DMS79 (cell line): ENCODE measurements around the gene UBTF.

Experiments used
- DNase-seq: peaks from one replicate; lab custom pipeline; 2025; lab: John Stamatoyannopoulos, UW

The UBTF gene

DNA sequence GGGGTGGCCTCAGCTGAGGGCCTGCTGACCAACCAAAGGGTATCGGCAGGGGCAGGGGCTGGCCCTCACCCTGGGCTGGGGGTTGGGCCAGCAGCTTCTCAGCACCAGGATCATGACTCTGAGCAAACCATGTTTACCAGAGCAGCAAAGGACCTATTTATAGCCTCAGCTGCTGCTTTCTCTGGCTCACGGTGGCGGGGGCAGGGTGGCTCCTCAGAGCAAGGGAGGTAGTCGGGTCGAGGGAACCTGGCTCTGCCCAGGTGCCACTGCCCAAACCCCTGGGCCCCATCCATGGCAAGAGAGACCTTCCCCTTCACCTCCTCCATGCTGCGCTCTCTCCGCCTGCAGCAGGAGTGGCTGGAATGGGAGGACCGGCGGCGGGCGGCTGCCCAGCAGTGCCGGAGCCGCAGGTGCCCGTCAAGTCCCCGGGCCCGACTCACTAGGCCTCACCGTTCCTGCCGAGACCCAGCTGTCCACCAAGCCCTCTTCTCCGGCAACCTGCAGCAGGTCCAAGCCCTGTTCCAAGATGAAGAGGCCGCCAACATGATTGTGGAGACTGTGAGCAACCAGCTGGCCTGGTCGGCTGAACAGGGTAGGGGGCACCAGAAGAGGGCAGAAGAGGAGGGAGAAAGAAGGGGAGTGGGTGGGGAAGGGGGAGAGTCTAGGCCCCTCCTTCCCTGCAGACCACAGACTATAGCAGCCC, 48.8 kb downstream of the UBTF start, which contains the start of gene ASB16:
Gene ASB16 (plus strand): TSS at position 206 of the 703 bp plus-strand sequence. CDS start 86 bp downstream, at position 292.
- no peak for DNase-seq

DNA sequence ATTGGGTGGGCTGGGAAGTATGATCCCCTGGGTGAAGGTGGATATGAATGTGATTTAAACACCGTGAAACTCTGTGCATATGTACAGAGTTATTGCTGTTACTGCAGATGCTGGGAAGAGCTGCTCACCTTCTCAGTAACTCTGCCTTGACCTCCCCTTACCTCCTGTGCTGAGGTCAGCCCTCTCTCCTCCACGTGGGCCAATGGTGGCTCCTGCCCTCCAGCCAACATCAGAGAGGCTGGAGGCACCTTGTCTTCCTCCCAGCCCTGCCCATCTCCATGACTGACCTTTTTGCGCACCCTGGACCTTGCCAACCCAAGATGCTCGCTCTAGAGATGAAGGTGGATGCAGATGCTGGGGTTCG, 49.4 kb downstream of the UBTF start:
- no peak for DNase-seq

GRCh38 chr17:44167181-44167861, 52.2 kb downstream of the UBTF start:
- no peak for DNase-seq

DNA sequence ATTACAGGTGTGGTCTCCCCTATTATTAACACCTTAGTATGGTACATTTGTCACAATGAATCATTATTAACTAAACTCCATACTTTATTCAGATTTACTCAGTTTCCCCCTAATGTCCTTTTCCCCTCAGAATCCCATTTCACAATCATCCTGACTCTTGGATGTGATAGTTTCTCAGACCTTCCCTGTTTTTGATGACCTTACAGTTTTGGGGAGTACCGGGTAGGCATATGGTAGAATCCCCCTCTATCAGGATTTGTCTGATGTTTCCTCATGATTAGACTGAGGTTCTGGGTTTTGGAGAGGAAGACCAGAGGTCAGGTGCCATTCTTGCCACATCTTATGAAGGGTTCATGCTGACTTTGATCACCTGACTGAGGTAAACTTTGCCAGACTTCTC, 55.0 kb downstream of the UBTF start:
- DNase-seq, result no peak

GRCh38 chr17:44159519-44160210, 59.8 kb downstream of the UBTF start:
- DNase-seq, result no peak

- no peak for DNase-seq
These were observed 64.0 kb downstream of the UBTF start for GRCh38 chr17:44155488-44155887.
